ENCODE results near the gene FIBIN.
"Not testable (repeated sequence)": the region's sequence is repeated elsewhere in the genome, so short reads cannot be mapped to it uniquely, and the experiment has no call there.

DNA sequence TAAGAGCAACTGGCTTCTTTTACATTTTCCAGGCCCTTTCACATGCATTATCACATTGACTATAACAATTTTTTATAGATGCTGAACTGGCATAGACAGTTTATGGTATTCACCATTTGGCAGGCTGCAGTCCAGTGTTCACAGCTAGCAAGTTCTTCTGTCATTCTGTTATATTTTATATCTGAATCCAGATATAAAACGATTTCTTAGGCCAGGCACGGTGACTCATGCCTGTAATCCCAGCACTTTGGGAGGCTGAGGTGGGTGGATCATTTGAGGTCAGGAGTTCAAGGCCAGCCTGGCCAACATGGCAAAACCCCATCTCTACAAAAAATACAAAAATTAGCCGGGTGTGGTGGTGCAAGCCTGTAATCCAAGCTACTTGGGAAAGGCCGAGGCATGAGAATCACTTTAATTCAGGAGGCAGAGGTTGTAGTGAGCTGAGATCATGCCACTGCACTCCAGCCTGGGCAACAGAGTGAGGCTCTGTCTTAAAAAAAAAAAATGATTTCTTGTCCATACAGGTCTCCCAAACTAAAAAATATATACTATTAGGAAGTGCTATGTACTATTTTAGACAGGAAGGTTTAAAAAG lies 7.3 kb downstream of the FIBIN start:
- TF ChIP-seq CTCF (IDR thresholded peaks at IDR 0.05; ENCODE audit: insufficient read depth, low read depth, low read length); EZH2 (IDR thresholded peaks at IDR 0.05; ENCODE audit: insufficient read depth, low read length): not testable (repeated sequence)

Data from astrocyte (in vitro differentiated cells and primary cell).